Central memory CD8-positive, alpha-beta T cell (primary cell): ENCODE data around the gene BABAM2.

ENCODE experiments used
- ATAC-seq: fragments of 150-1000 bp; cut with Tn5 transposase; replicated peaks from 2 replicates; pipeline ENCODE4 v1.10.0; 2022; ENCODE audit warnings: mild to moderate bottlenecking, moderate FRiP score, moderate number of reproducible peaks; ENCODE audit not compliant: poor library complexity, severe bottlenecking; ENCODE audit errors: extremely low read depth
- DNase-seq, 2 donors: peaks; one replicate each; pipeline ENCODE4 v3.0.0; 2021; ENCODE audit warnings: low spot score in 2 of 2
- H3K27ac Mint-ChIP-seq: one replicate; pipeline ENCODE4 v1.8.0; 2022; ENCODE audit warnings: low read depth, mild to moderate bottlenecking, moderate library complexity, mixed read lengths
- H3K27me3 Mint-ChIP-seq: one replicate; pipeline ENCODE4 v1.8.0; 2022; ENCODE audit warnings: mixed read lengths
- H3K36me3 Mint-ChIP-seq: one replicate; pipeline ENCODE4 v1.8.0; 2022; ENCODE audit warnings: mild to moderate bottlenecking, moderate library complexity, mixed read lengths; ENCODE audit not compliant: insufficient read depth
- H3K4me1 Mint-ChIP-seq: one replicate; pipeline ENCODE4 v1.8.0; 2022; ENCODE audit warnings: mixed read lengths
- H3K4me3 Mint-ChIP-seq: one replicate; pipeline ENCODE4 v1.8.0; 2022; ENCODE audit warnings: mild to moderate bottlenecking, moderate library complexity, mixed read lengths
- H3K9me3 Mint-ChIP-seq: one replicate; pipeline ENCODE4 v1.8.0; 2022; ENCODE audit warnings: mixed read lengths

Gene BABAM2

GRCh38 chr2:28058791-28059190, 168.3 kb downstream of the BABAM2 start:
- no peak for DNase-seq
- ATAC-seq: no peak
- Mint-ChIP-seq H3K27ac (no peak overlapping the region), H3K27me3 (no peaks in the 10 kb centered on the region), H3K36me3 (peaks cover 3% of the 10 kb centered on the region), H3K9me3 (no peaks in the 10 kb centered on the region), H3K4me3 (no peak overlapping the region), H3K4me1 (no peaks in the 10 kb centered on the region)

DNA sequence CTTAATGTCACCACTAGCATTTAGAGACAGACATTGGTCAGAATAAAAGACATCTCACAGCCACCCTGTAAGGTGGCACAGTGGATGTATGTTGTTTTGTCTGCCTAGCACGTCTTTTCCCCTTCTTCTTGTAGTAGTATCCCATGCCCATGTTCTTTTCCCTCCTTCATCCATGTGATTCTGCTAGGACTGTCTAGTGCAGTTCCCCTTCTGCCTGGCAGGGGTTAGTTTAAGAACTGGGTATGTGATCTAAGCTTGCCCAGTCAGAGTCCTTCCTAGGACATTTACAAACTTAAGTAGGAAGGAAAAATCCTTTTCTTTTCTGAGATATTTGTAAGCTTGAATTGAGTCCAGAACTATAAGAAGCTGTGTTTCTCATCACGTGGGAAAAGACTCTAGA, 172.3 kb downstream of the BABAM2 start:
- Mint-ChIP-seq H3K27me3 (no peaks in the 10 kb centered on the region), H3K4me1 (no peaks in the 10 kb centered on the region), H3K9me3 (no peaks in the 10 kb centered on the region), H3K36me3 (peaks cover 1% of the 10 kb centered on the region), H3K27ac (no peak overlapping the region), H3K4me3 (no peak overlapping the region)
- ATAC-seq (no peak), DNase-seq (no peak)

DNA sequence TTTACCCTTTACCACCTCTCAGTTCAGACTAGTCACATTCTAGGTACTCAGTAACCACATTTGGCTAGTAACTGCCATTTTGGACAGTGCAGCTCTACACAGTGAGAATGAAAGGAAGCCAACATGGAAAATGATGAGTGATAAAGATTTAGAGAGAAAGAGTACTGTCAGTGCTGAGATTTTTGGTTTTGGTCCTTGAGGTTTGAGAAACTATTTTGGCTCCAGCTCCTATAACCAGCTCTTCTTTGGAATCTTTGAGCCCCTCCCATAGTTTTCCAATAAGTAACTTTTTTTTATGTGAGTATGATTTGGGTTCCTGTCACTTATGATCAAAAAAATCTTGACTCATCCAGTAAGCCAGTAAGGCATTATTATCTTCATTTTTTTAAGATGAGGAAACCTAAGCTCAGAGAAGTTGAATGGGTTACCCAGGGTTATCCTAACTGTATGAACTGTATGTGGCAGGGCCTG, 173.0 kb downstream of the BABAM2 start:
- Mint-ChIP-seq H3K36me3 (peaks cover 1% of the 10 kb centered on the region), H3K27ac (no peak overlapping the region), H3K4me1 (no peaks in the 10 kb centered on the region), H3K9me3 (no peaks in the 10 kb centered on the region), H3K27me3 (no peaks in the 10 kb centered on the region), H3K4me3 (no peak overlapping the region)
- no peak for DNase-seq
- no peak for ATAC-seq

DNA sequence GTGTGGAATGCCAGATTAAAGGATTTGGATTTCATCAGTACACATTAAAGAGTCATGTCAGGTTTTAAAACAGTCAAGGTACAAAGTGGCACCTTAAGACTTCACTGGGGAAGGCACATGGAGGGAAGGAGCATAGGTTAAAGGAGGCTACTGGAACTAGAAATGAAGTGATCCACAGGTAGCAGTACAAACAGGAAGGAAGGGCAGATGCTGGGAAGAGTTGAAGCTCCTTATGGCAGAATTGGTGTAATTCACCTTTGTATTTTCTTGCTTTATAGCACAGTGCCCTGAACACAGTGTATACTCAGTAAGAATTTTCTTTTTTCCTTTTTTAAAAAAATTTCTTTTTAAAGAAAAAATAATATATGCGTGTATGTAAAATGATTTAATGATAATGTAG, 177.1 kb downstream of the BABAM2 start:
- Mint-ChIP-seq H3K9me3 (no peaks in the 10 kb centered on the region), H3K4me1 (no peaks in the 10 kb centered on the region), H3K4me3 (no peak overlapping the region), H3K27me3 (no peaks in the 10 kb centered on the region), H3K27ac (no peak overlapping the region), H3K36me3 (no peaks in the 10 kb centered on the region)
- DNase-seq: no peak
- ATAC-seq: no peak

GRCh38 chr2:28068088-28068487, 177.6 kb downstream of the BABAM2 start:
- H3K27me3 Mint-ChIP-seq: no peaks in the 10 kb centered on the region
- DNase-seq: no peak
- H3K4me1 Mint-ChIP-seq: no peaks in the 10 kb centered on the region
- no peaks in the 10 kb centered on the region for H3K36me3 Mint-ChIP-seq
- H3K27ac Mint-ChIP-seq: no peak overlapping the region
- H3K4me3 Mint-ChIP-seq: no peak overlapping the region
- ATAC-seq: no peak
- H3K9me3 Mint-ChIP-seq: no peaks in the 10 kb centered on the region

- Mint-ChIP-seq H3K27me3 (no peaks in the 10 kb centered on the region), H3K27ac (no peak overlapping the region), H3K4me1 (no peaks in the 10 kb centered on the region), H3K36me3 (no peaks in the 10 kb centered on the region), H3K9me3 (no peaks in the 10 kb centered on the region), H3K4me3 (no peak overlapping the region)
- DNase-seq (no peak), ATAC-seq (no peak)
These were observed 178.0 kb downstream of the BABAM2 start for GRCh38 chr2:28068527-28068926.

DNA sequence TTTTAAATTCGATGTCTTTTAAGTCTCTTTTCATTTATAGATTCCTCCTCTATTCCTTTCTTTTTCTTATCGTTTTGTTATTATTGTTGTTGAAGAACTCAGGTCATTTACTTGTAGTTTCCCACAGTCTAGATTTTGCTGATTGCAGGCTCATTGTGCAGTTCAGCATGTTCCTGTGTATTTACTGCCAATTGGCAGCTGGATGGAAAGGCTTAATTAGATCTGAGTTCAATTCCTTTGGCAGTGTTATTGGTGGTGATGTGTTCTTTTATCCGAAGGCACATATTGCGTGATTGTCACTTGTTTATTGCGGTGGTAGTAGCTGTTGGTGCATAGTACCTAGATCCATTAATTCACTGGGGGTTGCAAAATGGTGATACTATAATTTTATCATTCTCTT, 180.7 kb downstream of the BABAM2 start:
- Mint-ChIP-seq H3K36me3 (no peaks in the 10 kb centered on the region), H3K27ac (no peak overlapping the region), H3K9me3 (no peaks in the 10 kb centered on the region), H3K4me3 (no peak overlapping the region), H3K4me1 (no peaks in the 10 kb centered on the region), H3K27me3 (no peaks in the 10 kb centered on the region)
- DNase-seq: no peak
- no peak for ATAC-seq

DNA sequence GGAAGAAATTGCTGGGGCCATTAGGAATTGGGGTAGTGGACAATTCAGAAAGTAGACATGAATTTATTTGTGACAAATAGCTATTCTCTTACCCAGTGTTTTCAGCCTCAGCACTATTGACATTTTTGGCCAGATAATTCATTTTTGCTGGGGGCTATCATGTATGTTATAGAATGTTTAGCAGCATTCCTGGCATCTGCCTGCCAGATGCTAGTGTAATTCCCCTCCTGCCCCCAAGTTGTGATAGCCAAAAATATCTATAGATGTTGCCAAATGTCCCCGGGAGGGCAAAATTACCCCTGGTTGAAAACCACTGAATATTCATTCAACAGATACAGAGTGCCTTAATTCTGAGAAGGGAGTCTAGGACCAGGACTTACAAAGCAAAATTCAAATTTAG, 183.6 kb downstream of the BABAM2 start:
- DNase-seq (no peak), ATAC-seq (no peak)
- H3K27me3 Mint-ChIP-seq: no peaks in the 10 kb centered on the region
- no peaks in the 10 kb centered on the region for H3K36me3 Mint-ChIP-seq
- no peaks in the 10 kb centered on the region for H3K9me3 Mint-ChIP-seq
- H3K4me3 Mint-ChIP-seq: no peak overlapping the region
- no peak overlapping the region for H3K27ac Mint-ChIP-seq
- no peaks in the 10 kb centered on the region for H3K4me1 Mint-ChIP-seq

DNA sequence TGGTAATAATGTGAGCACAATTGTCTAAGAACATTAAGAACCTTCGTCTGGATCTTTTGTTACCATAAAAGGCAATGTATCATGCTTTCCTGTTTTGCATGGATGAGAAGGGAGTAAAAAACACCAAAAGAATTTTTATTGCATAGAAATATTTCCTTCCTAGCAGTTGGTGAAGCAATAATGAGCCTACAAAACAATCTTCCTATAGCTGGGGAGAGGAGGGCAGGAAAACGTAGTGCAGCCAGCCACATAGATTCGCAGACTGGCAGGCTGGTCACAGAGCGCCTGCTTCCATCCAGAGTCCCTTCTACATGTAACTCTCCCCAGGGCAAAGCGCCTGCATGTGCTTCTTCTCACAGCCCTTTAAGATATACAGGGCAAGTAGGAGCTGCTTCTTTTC, 190.4 kb downstream of the BABAM2 start:
- no peaks in the 10 kb centered on the region for H3K36me3 Mint-ChIP-seq
- no peaks in the 10 kb centered on the region for H3K4me1 Mint-ChIP-seq
- H3K27me3 Mint-ChIP-seq: no peaks in the 10 kb centered on the region
- H3K9me3 Mint-ChIP-seq: no peaks in the 10 kb centered on the region
- H3K4me3 Mint-ChIP-seq: no peak overlapping the region
- DNase-seq (no peak), ATAC-seq (no peak)
- H3K27ac Mint-ChIP-seq: no peak overlapping the region

DNA sequence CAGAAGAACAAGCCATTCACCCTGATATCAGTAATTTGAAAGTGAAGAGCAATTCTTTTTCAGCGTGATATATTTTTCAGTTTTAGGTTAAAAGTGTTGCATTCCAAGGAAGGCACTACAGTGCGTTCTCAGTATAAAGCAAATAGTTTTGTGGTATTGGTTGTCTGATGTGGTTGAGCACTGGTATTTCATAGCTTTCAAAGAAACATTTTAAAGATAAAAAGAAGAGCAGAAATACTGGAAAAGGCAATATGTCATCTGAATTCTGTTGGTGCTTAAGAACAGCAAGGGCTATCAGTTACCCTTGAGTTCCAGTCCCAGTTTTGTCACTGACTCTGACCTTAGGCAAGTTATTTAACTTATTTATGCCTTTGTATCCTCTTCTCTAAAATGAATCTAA, 191.6 kb downstream of the BABAM2 start:
- Mint-ChIP-seq H3K4me1 (no peaks in the 10 kb centered on the region), H3K4me3 (no peak overlapping the region), H3K9me3 (no peaks in the 10 kb centered on the region), H3K36me3 (no peaks in the 10 kb centered on the region), H3K27me3 (no peaks in the 10 kb centered on the region), H3K27ac (no peak overlapping the region)
- no peak for DNase-seq
- ATAC-seq: no peak

DNA sequence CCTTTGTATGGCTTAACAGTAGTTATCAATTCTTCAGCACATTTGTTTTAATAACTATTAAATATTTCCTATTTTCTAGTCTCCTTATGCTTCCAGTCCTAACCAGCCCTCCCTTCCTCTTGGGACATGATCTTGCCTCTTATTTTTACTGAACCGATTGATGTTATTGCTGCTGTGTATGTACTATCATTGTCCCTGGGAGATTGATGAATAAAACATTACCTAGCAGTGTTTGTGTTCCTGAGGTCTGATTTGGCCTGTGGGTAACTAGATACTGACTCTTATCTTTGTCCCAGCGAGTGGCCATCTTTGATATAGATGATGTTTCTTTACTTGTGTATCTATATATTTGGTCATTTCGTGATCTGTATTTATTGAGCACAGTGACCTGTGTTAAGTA, 192.9 kb downstream of the BABAM2 start:
- Mint-ChIP-seq H3K27ac (no peak overlapping the region), H3K9me3 (no peaks in the 10 kb centered on the region), H3K36me3 (no peaks in the 10 kb centered on the region), H3K27me3 (no peaks in the 10 kb centered on the region), H3K4me3 (no peak overlapping the region), H3K4me1 (no peaks in the 10 kb centered on the region)
- DNase-seq: no peak
- ATAC-seq: no peak

GRCh38 chr2:28084564-28084963, 194.0 kb downstream of the BABAM2 start:
- no peaks in the 10 kb centered on the region for H3K27me3 Mint-ChIP-seq
- no peak for ATAC-seq

DNA sequence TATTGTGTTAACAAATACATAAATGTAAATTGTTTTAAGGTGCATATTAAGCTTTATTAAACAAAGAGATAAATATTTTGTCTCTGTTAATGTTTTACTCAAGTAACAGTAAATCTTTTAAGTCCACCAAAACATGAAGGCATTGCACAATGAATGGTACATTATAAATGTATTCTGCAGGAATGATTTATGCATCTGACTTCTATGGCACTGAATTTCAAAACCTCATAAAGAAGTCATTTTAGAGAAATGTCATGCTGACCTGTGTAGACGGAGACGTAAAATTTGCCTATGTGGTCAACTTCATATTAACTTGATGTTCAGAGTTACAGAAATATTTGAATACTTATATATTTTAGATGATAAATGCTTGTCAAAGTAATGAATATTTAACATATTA, 194.7 kb downstream of the BABAM2 start:
- Mint-ChIP-seq H3K27me3 (no peaks in the 10 kb centered on the region), H3K4me3 (no peak overlapping the region), H3K27ac (no peak overlapping the region), H3K9me3 (no peaks in the 10 kb centered on the region), H3K36me3 (no peaks in the 10 kb centered on the region), H3K4me1 (no peaks in the 10 kb centered on the region)
- no peak for DNase-seq
- no peak for ATAC-seq

More at GRCh38 chr2:28084564-28084963, 194.0 kb downstream of the BABAM2 start:
- Mint-ChIP-seq H3K4me3 (no peak overlapping the region), H3K9me3 (no peaks in the 10 kb centered on the region), H3K27ac (no peak overlapping the region), H3K4me1 (no peaks in the 10 kb centered on the region), H3K36me3 (no peaks in the 10 kb centered on the region)
- DNase-seq: no peak

DNA sequence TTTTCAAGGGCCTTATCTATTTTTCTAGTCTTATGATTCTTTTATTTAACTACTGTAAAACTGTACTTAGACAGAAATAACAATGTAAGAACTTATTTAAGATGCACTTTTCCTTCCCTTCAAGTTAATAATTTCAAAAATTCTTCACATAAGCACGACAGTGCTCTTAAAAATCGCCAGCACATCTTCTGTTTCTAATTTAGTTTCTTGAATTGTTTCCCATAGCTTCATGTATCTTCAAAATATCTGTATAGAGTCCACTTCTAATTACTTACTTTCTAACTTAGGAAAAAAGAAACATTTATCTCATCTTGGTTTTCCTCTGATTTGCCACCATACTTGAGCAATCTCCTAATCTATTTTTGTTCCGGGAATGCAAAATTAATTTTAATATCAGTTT, 196.1 kb downstream of the BABAM2 start:
- Mint-ChIP-seq H3K27me3 (no peaks in the 10 kb centered on the region), H3K36me3 (no peaks in the 10 kb centered on the region), H3K27ac (no peak overlapping the region), H3K4me3 (no peak overlapping the region), H3K4me1 (no peaks in the 10 kb centered on the region), H3K9me3 (no peaks in the 10 kb centered on the region)
- ATAC-seq: no peak
- no peak for DNase-seq
